ENCODE measurements around the gene PLAAT5. TPM values are rescaled to one million over a fixed set of nuclear protein-coding genes. Genes with fewer than 3 reads are reported as not detected.

Gene PLAAT5, protein sequence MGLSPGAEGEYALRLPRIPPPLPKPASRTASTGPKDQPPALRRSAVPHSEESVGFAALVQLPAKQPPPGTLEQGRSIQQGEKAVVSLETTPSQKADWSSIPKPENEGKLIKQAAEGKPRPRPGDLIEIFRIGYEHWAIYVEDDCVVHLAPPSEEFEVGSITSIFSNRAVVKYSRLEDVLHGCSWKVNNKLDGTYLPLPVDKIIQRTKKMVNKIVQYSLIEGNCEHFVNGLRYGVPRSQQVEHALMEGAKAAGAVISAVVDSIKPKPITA
- not detected in 2 replicates for total RNA-seq (2014; rRNA removed; shearing (Covaris generic))

DNA sequence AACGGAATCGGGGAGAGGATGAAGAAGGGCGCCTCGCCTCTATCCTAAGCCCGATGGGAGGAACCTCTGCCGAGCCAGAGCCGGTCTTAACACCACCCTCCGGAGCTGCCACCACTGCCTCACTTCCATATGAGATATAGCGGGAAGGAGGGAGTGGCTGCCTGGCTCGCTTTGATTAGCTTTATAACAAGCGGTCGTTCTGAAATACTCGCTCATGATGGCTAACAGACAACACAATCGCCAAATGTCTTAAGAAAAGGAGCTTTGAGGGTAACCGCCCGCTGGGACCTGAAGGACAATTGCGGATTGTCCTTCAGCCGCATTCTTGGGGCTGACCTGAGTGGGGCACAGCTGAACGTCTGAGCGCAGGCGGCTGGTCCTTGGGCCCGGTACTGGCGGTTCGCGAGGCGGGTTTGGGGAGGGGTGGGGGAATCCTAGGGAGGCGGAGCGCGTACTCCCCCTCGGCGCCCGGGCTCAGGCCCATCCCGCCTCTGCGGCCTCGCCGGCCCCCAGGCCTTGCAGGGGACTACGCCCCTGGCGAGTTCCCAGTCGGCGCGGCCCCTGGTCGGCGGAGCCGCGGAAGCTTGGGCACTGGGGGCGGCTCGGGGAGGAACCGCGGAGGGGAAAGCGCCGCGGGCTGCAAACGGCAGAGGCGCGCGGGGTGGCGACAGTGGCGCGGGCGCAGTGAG, at the start of gene PLAAT5:
TSS of gene PLAAT5 (minus strand) at position 617 of the 689 bp plus-strand sequence. CDS start at position 484, 133 bp downstream.

GRCh38 chr11:63536669-63537292, 45.8 kb upstream of the PLAAT5 start, which contains the start of gene PLAAT4:
Gene PLAAT4 (plus strand): TSS chr11:63536808. CDS start chr11:63536869, 61 bp downstream.

GRCh38 chr11:63505857-63506528, 15.0 kb upstream of the PLAAT5 start, which contains the start of gene LGALS12:
Gene LGALS12 (plus strand): TSS chr11:63506084. CDS start chr11:63506459, 375 bp downstream.

Other genes starting within 250 kb of the PLAAT5 start
- gene SLC22A25, start 247.6 kb downstream of the PLAAT5 start, total RNA-seq (2014; rRNA removed; shearing (Covaris generic)): not detected in 2 replicates
- gene SLC22A9, start 121.4 kb downstream of the PLAAT5 start, total RNA-seq (2014; rRNA removed; shearing (Covaris generic)): not detected in 2 replicates
- 0.08 and 0.26 TPM in 2 replicates for gene LGALS12, start 14.9 kb upstream of the PLAAT5 start, total RNA-seq (2014; rRNA removed; shearing (Covaris generic))
- gene PLAAT4, start 45.6 kb upstream of the PLAAT5 start, total RNA-seq (2014; rRNA removed; shearing (Covaris generic)): 1.7 and 3.3 TPM in 2 replicates
- gene PLAAT2, start 72.2 kb upstream of the PLAAT5 start, total RNA-seq (2014; rRNA removed; shearing (Covaris generic)): not detected in 2 replicates
- gene PLAAT3, start 123.3 kb upstream of the PLAAT5 start, total RNA-seq (2014; rRNA removed; shearing (Covaris generic)): 66.0 and 69.7 TPM in 2 replicates
- 23.4 and 28.2 TPM in 2 replicates for gene ATL3, start 180.2 kb upstream of the PLAAT5 start, total RNA-seq (2014; rRNA removed; shearing (Covaris generic))
- gene RTN3, start 190.3 kb upstream of the PLAAT5 start, total RNA-seq (2014; rRNA removed; shearing (Covaris generic)): 38.9 and 41.7 TPM in 2 replicates

All from A375 (cell line).